Tibial nerve (tissue), 4 donors: ENCODE data around the gene MRPS6. TPM values are rescaled to one million over a fixed set of nuclear protein-coding genes. Genes with fewer than 3 reads are reported as not detected.

Source experiments
- DNase-seq, 2 donors: peaks; one replicate each; pipeline ENCODE4 v3.0.0-alpha.2; 2019; ENCODE audit warnings: low spot score in 2 of 2
- H3K27ac ChIP-seq, 4 donors: fragments of 200-600 bp; sonication (generic) in 3 of 4; one replicate each; pipeline ENCODE4 v1.5.1; 2017 to 2019; ENCODE audit warnings: mild to moderate bottlenecking in 1 of 4
- H3K27me3 ChIP-seq, 2 donors: fragments of 200-600 bp; sonication (generic) in 1 of 2; one replicate each; pipeline versions ENCODE4 v1.5.1 to v1.6.0; 2017 to 2019
- H3K36me3 ChIP-seq, 3 donors: fragments of 200-600 bp; sonication (generic); one replicate each; pipeline ENCODE4 v1.5.1; 2018 to 2019
- H3K4me1 ChIP-seq, 4 donors: fragments of 200-600 bp; sonication (generic) in 3 of 4; one replicate each; pipeline ENCODE4 v1.5.1; 2017 to 2019
- H3K4me3 ChIP-seq, 4 donors: fragments of 200-600 bp; sonication (generic) in 3 of 4; one replicate each; pipeline ENCODE4 v1.5.1; 2017 to 2019; ENCODE audit warnings: mild to moderate bottlenecking in 1 of 4, moderate library complexity in 1 of 4
- H3K9me3 ChIP-seq, 4 donors: fragments of 200-600 bp; sonication (generic) in 3 of 4; one replicate each; pipeline ENCODE4 v1.5.1; 2017 to 2019
- EP300 ChIP-seq, 2 donors: sonication (generic); formaldehyde crosslinking; IDR thresholded peaks; one replicate each; pipeline ENCODE4 v1.6.1; 2017; ENCODE audit warnings: antibody characterized with exemption in 2 of 2, mild to moderate bottlenecking in 1 of 2
- POLR2A ChIP-seq, 2 donors: fragments of 450-650 bp; IDR thresholded peaks; one replicate each; pipeline ENCODE4 v1.6.1; 2017; ENCODE audit warnings: antibody characterized with exemption in 2 of 2, mild to moderate bottlenecking in 2 of 2, moderate library complexity in 2 of 2
- WGBS, 2 donors: methylation state at CpG; one replicate each; pipeline ENCODE4 v1.1.5; 2018; 5-methylcytosine and 5-hydroxymethylcytosine counted together
- total RNA-seq, 4 donors: library from RNA; depleted of rRNA; stranded (reverse); fragments of >200 nt; gene quantifications; one replicate each; pipeline ENCODE4 v1.1.0, GENCODE V29; 2016
- TF ChIP-seq, protein P1 (sequence below), 5 experiments: fragments of 200-600 bp in 3 of 5; fragments of 450-650 bp in 2 of 5; sonication (generic) in 3 of 5; IDR thresholded peaks; one replicate each; pipeline ENCODE4 v1.5.1; 2016 to 2019; ENCODE audit warnings: antibody characterized with exemption in 5 of 5, mild to moderate bottlenecking in 3 of 5, moderate library complexity in 2 of 5

MRPS6 gene
- total RNA-seq, 4 donors from 2014 or later: 57.9 to 69.6 (median 61.2) TPM

DNA sequence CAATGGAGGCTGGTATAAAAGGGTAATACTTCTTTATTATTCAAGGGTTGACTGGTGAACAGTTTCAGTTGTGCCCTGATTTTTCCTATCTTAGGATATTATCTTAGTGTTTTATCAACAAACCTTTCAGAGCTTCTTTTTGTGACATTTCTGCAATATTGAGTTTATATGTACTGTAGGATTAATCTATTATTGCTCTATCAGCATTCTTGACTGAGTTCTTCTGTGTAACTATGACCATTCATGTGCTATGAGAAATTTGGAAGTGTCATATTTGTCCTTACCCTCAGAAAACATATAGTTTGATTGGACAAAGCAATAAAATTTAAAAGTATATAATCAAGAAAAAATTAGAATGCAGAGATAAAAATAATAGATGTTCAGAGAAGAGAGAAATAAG is 25.5 kb upstream of the MRPS6 start:
- Histone ChIP-seq H3K9me3 (no peaks in the 10 kb centered on the region), H3K4me1 (no peaks in the 10 kb centered on the region), H3K4me3 (no peak overlapping the region), H3K27me3 (no peaks in the 10 kb centered on the region), H3K36me3 (no peaks in the 10 kb centered on the region), H3K27ac (no peak overlapping the region)
- DNase-seq: no peak
- TF ChIP-seq, protein P1, sequence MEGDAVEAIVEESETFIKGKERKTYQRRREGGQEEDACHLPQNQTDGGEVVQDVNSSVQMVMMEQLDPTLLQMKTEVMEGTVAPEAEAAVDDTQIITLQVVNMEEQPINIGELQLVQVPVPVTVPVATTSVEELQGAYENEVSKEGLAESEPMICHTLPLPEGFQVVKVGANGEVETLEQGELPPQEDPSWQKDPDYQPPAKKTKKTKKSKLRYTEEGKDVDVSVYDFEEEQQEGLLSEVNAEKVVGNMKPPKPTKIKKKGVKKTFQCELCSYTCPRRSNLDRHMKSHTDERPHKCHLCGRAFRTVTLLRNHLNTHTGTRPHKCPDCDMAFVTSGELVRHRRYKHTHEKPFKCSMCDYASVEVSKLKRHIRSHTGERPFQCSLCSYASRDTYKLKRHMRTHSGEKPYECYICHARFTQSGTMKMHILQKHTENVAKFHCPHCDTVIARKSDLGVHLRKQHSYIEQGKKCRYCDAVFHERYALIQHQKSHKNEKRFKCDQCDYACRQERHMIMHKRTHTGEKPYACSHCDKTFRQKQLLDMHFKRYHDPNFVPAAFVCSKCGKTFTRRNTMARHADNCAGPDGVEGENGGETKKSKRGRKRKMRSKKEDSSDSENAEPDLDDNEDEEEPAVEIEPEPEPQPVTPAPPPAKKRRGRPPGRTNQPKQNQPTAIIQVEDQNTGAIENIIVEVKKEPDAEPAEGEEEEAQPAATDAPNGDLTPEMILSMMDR (IDR thresholded peaks at IDR 0.05): no peak
- TF ChIP-seq EP300 (IDR thresholded peaks at IDR 0.05) (no peak), POLR2A (IDR thresholded peaks at IDR 0.05) (no peak)

DNA sequence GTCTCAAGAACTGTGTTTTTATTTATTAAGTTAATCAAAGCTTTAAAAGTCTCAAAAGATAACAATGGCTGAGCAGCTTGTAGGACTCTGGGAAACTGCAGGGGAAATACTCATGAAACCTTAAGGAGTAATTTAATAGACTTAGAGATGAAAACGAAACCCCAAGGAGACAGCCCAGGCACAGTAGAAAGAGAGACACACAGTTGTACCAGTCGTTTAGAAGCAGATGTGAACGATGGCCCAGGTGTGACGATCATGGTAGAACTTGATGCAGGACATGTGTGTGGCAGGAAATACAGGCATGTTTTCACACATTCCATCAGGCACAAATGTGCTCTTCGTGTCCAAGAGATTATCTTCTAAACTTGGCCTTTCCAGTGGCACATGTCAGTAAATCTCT is 21.2 kb upstream of the MRPS6 start:
- Histone ChIP-seq H3K9me3 (no peaks in the 10 kb centered on the region), H3K36me3 (no peaks in the 10 kb centered on the region), H3K4me3 (no peak overlapping the region), H3K27me3 (no peaks in the 10 kb centered on the region), H3K4me1 (no peaks in the 10 kb centered on the region), H3K27ac (no peak overlapping the region)
- WGBS, 2 donors: 63 to 76% methylated on average over 5 of the region's 5 CpGs
- TF ChIP-seq EP300 (IDR thresholded peaks at IDR 0.05) (no peak), POLR2A (IDR thresholded peaks at IDR 0.05) (no peak)
- TF ChIP-seq, protein P1 (IDR thresholded peaks at IDR 0.05): no peak
- DNase-seq: no peak

DNA sequence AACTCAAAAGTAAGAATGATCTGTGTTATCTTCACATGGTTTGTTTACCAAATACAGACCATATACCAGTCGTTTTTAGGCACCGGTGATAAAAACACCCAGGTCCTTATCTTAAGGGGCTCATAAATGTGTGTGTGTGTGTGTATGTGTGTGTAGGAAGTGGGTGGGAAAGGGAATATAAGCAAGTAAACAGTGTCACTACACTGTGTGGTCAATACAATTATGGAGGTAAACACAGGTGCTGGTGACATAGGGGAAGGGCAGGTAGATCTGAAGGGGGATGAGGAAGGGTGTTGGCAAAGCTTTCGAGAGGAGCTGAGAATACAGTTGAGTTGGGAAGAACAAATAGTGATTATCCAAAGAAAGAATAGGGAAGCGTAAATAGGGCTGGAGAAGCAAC is 19.1 kb upstream of the MRPS6 start:
- TF ChIP-seq, protein P1 (IDR thresholded peaks at IDR 0.05): no peak
- TF ChIP-seq EP300 (IDR thresholded peaks at IDR 0.05) (no peak), POLR2A (IDR thresholded peaks at IDR 0.05) (no peak)
- Histone ChIP-seq H3K9me3 (no peaks in the 10 kb centered on the region), H3K27ac (no peak overlapping the region), H3K4me3 (no peak overlapping the region), H3K4me1 (no peaks in the 10 kb centered on the region), H3K27me3 (no peaks in the 10 kb centered on the region), H3K36me3 (no peaks in the 10 kb centered on the region)
- WGBS, 2 donors: 80 to 88% methylated on average over 4 of the region's 4 CpGs
- no peak for DNase-seq

DNA sequence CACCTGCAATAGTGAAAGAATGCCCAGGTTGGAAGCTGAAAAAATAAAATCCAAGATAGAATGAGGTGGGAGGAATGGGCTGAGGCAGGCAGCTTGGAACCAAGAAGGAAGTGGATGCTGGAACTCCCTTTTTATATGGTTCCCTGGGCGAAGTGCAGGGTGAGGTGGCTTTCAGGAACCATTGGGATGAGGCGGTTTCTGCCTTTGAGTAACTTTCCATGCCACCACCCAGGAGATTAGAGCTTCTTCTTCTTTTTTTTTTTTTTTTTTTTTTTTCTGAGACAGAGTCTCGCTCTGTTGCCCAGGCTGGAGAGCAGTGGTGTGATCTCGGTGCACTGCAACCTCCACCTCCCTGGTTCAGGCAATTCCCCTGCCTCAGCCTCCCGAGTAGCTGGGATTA is 17.8 kb upstream of the MRPS6 start:
- Histone ChIP-seq H3K4me1 (no peaks in the 10 kb centered on the region), H3K9me3 (no peaks in the 10 kb centered on the region), H3K36me3 (no peaks in the 10 kb centered on the region), H3K27me3 (no peaks in the 10 kb centered on the region), H3K27ac (peak overlapping the region in 1 of 4 donors; percentile 12), H3K4me3 (no peak overlapping the region)
- 85 to 90% methylated on average over 5 of the region's 5 CpGs for WGBS, 2 donors
- no peak for DNase-seq
- TF ChIP-seq EP300 (IDR thresholded peaks at IDR 0.05) (no peak), POLR2A (IDR thresholded peaks at IDR 0.05) (no peak)
- TF ChIP-seq, protein P1 (IDR thresholded peaks at IDR 0.05): no peak

DNA sequence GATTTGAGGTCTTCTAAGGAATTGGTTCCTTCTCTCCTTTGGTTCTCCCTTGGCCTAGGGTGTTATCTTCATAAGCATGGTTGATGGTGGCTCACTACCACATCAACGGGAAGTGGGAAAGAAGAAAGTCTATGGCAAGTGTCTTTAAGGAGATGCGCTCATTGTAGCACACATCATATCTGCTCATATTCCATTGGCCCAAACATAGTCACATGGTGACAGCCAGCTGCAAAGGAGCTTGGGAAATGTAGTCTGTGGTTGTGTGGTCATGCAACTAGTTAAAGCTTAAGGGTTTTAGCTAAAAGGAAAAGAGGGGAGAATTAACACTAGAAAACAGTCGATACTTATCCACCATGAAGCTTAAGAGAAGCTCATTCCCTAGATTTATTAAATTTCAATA is 11.4 kb upstream of the MRPS6 start:
- no peak for TF ChIP-seq POLR2A (IDR thresholded peaks at IDR 0.05)
- TF ChIP-seq EP300 (IDR thresholded peaks at IDR 0.05): no peak
- TF ChIP-seq, protein P1 (IDR thresholded peaks at IDR 0.05): no peak
- no peaks in the 10 kb centered on the region for H3K9me3 ChIP-seq
- H3K4me3 ChIP-seq: no peak overlapping the region
- no peaks in the 10 kb centered on the region for H3K27me3 ChIP-seq
- H3K4me1 ChIP-seq: no peaks in the 10 kb centered on the region
- WGBS, 2 donors: 80 to 91% methylated on average over 3 of the region's 3 CpGs
- H3K27ac ChIP-seq: no peak overlapping the region
- no peak for DNase-seq
- H3K36me3 ChIP-seq: no peaks in the 10 kb centered on the region
